Measurements from ENCODE around the gene HCRTR1. TPM values are rescaled to one million over a fixed set of nuclear protein-coding genes. Genes with fewer than 3 reads are reported as not detected.

Gene HCRTR1
- total RNA-seq, 4 donors from 2014 or later, result 0.45 to 1.8 (median 1.7) TPM; not detected in 1

GRCh38 chr1:31598980-31599379, 18.5 kb upstream of the HCRTR1 start:
- intact Hi-C loops (cut with DNase I), result no loop called here
- Histone ChIP-seq H3K4me1 (peaks cover 0 to 1% (median under 1%) of the 10 kb centered on the region in 4 donors), H3K27ac (replicated peaks in 1 of 4) (no peak overlapping the region), H3K4me3 (no peak overlapping the region), H3K27me3 (no peaks in the 10 kb centered on the region), H3K9me3 (no peaks in the 10 kb centered on the region), H3K36me3 (no peaks in the 10 kb centered on the region)
- TF ChIP-seq CTCF (IDR thresholded peaks at IDR 0.05), result no peak
- TF ChIP-seq POLR2AphosphoS5 (IDR thresholded peaks at IDR 0.05), result no peak
- no peak for TF ChIP-seq POLR2A (IDR thresholded peaks at IDR 0.05; ENCODE audit: low read depth)
- no peak for TF ChIP-seq EP300 (IDR thresholded peaks at IDR 0.05)
- WGBS, result 95% methylated on average over 7 of the region's 7 CpGs
- no peak for DNase-seq (ENCODE audit: extremely low spot score)

GRCh38 chr1:31600641-31601040, 16.8 kb upstream of the HCRTR1 start:
- no peak overlapping the region for H3K27ac ChIP-seq (replicated peaks in 1 of 4)
- WGBS, result 79% methylated on average over 2 of the region's 2 CpGs
- intact Hi-C loops (cut with DNase I), result no loop called here
- no peaks in the 10 kb centered on the region for H3K36me3 ChIP-seq
- no peak for TF ChIP-seq CTCF (IDR thresholded peaks at IDR 0.05)
- TF ChIP-seq POLR2AphosphoS5 (IDR thresholded peaks at IDR 0.05), result no peak
- no peak for TF ChIP-seq EP300 (IDR thresholded peaks at IDR 0.05)
- TF ChIP-seq POLR2A (IDR thresholded peaks at IDR 0.05; ENCODE audit: low read depth), result no peak
- no peaks in the 10 kb centered on the region for H3K27me3 ChIP-seq
- no peaks in the 10 kb centered on the region for H3K9me3 ChIP-seq
- H3K4me1 ChIP-seq, result no peaks in the 10 kb centered on the region
- H3K4me3 ChIP-seq, result no peak overlapping the region
- no peak for DNase-seq (ENCODE audit: extremely low spot score)

- 90% methylated on average over 2 of the region's 2 CpGs for WGBS
- H3K4me3 ChIP-seq, result no peak overlapping the region
- no peak overlapping the region for H3K27ac ChIP-seq (replicated peaks in 1 of 4)
- H3K36me3 ChIP-seq, result no peaks in the 10 kb centered on the region
- no peaks in the 10 kb centered on the region for H3K9me3 ChIP-seq
- H3K4me1 ChIP-seq, result no peaks in the 10 kb centered on the region
- intact Hi-C loops (cut with DNase I), result no loop called here
- H3K27me3 ChIP-seq, result no peaks in the 10 kb centered on the region
- TF ChIP-seq CTCF (IDR thresholded peaks at IDR 0.05) (no peak), POLR2AphosphoS5 (IDR thresholded peaks at IDR 0.05) (no peak)
- no peak for DNase-seq (ENCODE audit: extremely low spot score)
These were observed 15.4 kb upstream of the HCRTR1 start for GRCh38 chr1:31602081-31602480.

DNA sequence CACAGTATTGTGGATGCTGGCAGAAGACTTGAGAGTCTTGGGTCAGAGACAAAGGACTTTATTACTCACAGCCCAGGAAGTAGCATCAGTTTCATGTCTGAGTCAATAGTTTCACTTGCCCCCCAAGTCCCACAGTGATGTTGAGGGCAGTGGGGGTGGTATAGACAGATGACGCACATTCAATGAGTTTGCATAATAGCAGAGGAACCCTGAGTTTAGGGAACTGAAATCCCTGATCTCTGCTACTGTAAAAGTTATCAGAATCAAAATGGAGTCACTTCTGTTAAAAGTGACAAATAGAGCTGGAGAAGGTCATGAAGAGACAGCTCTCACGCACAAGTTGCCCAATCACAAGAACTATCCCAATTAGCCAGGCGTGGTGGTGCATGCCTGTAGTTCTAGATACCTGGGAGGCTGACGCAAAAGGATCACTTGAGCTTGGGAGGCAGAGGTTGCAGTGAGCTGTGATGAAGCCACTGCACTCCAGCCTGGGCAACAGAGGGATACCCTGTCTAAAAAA, 11.5 kb upstream of the HCRTR1 start:
- no peak for DNase-seq (ENCODE audit: extremely low spot score)

More for the DNA sequence above, 11.5 kb upstream of the HCRTR1 start:
- no peaks in the 10 kb centered on the region for H3K27me3 ChIP-seq
- no peaks in the 10 kb centered on the region for H3K4me1 ChIP-seq
- TF ChIP-seq CTCF (IDR thresholded peaks at IDR 0.05), result no peak
- no peak for TF ChIP-seq POLR2A (IDR thresholded peaks at IDR 0.05; ENCODE audit: low read depth)
- no peak for TF ChIP-seq EP300 (IDR thresholded peaks at IDR 0.05)
- TF ChIP-seq POLR2AphosphoS5 (IDR thresholded peaks at IDR 0.05), result no peak
- no peak overlapping the region for H3K27ac ChIP-seq (replicated peaks in 1 of 4)
- H3K36me3 ChIP-seq, result no peaks in the 10 kb centered on the region
- no peaks in the 10 kb centered on the region for H3K9me3 ChIP-seq
- intact Hi-C loops (cut with DNase I), result no loop called here
- H3K4me3 ChIP-seq, result no peak overlapping the region
- 69% methylated on average over 4 of the region's 4 CpGs for WGBS
